Activated B cell treated with CpG ODN at 0.5 μM for 24 hours (primary cell): ENCODE data around the gene MYO1H. TPM values are rescaled to one million over a fixed set of nuclear protein-coding genes. Genes with fewer than 3 reads are reported as not detected.
"Not testable (repeated sequence)": the region's sequence is repeated elsewhere in the genome, so short reads cannot be mapped to it uniquely, and the experiment has no call there.

Experiments
- ATAC-seq: fragments of 200-7000 bp; cut with Tn5 transposase; one replicate; pipeline ENCODE4 v1.10.0; 2021; ENCODE audit warnings: low read depth, mild to moderate bottlenecking, moderate library complexity
- CTCF ChIA-PET: fragments of 350-600 bp; sonication (Branson Sonifier 250); formaldehyde crosslinking; loops from one replicate; lab custom pipeline; 2021; ENCODE audit warnings: antibody characterized with exemption; lab: Charles Lee
- POLR2A ChIA-PET: fragments of 350-600 bp; sonication (Branson Sonifier 250); formaldehyde crosslinking; loops from one replicate; lab custom pipeline; 2021; ENCODE audit warnings: antibody characterized with exemption; lab: Charles Lee
- DNase-seq: peaks from one replicate; pipeline ENCODE4 v3.0.0; 2022
- H3K27ac Mint-ChIP-seq: one replicate; pipeline ENCODE4 v1.8.0; 2020; ENCODE audit warnings: mixed read lengths
- H3K27me3 Mint-ChIP-seq: one replicate; pipeline ENCODE4 v1.8.0; 2021; ENCODE audit warnings: mixed read lengths
- H3K36me3 Mint-ChIP-seq: one replicate; pipeline ENCODE4 v1.8.0; 2021; ENCODE audit warnings: low read depth, mixed read lengths
- H3K4me1 Mint-ChIP-seq: one replicate; pipeline ENCODE4 v1.8.0; 2021; ENCODE audit warnings: mixed read lengths
- H3K4me3 Mint-ChIP-seq: one replicate; pipeline ENCODE4 v1.8.0; 2020; ENCODE audit warnings: mild to moderate bottlenecking, mixed read lengths
- H3K9me3 Mint-ChIP-seq: one replicate; pipeline ENCODE4 v1.8.0; 2020; ENCODE audit warnings: mixed read lengths
- intact Hi-C: fragments of 100-400 bp; cut with micrococcal nuclease; formaldehyde crosslinking; loops from one replicate; pipeline ENCODE4 v1.15.1; 2024
- total RNA-seq: library from RNA; stranded (reverse); gene quantifications from 2 replicates; pipeline ENCODE4 v1.2.3, GENCODE V29; 2022
- TF ChIP-seq, protein P1 (sequence below): fragments of 200-600 bp; IDR thresholded peaks from one replicate; pipeline ENCODE4 v1.8.0; 2022; ENCODE audit warnings: antibody characterized with exemption, mild to moderate bottlenecking

Gene MYO1H
- total RNA-seq, 1 donor from 2014 or later: not detected

DNA sequence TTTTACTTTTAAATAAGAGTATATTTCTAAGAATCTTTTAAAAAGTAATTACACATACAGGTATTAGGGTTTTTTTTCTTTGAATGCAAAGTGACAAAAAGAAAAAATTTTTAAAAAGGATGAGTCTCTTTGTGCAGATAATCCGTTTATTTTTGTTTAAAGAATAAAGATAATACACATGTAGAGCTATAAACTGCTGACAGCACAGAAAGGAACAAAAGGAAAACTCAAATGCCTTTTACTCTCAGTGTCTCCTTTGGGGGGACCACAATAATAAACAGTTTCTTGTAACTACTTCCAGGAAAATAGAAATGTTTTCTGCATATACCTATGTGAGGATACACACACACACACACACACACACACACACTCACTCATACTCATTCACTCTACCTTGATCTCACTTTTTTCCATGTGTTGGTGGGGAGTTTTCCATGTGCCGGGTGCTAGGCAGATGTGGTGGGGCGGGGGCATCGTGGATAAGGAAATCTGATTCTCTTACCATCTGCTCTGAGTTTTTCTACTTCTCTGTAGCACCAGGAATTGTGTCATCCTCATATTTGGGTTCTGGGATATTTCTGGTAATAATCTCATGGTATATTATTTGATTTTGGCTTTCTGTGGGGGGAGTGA is 71.3 kb downstream of the MYO1H start:
- Mint-ChIP-seq H3K36me3 (no peaks in the 10 kb centered on the region), H3K27me3 (peaks cover 26% of the 10 kb centered on the region), H3K27ac (no peak overlapping the region), H3K4me3 (no peak overlapping the region), H3K9me3 (peaks cover 3% of the 10 kb centered on the region), H3K4me1 (no peaks in the 10 kb centered on the region)
- ChIA-PET CTCF (interaction anchor here (1.6 kb wide), 1 partner anchor 9 kb away, joined by 5 read pairs; no protein-coding TSS in a partner anchor), POLR2A (no interaction called here)
- intact Hi-C loops: no loop called here
- no peak for ATAC-seq
- no peak for DNase-seq
- TF ChIP-seq, protein P1, sequence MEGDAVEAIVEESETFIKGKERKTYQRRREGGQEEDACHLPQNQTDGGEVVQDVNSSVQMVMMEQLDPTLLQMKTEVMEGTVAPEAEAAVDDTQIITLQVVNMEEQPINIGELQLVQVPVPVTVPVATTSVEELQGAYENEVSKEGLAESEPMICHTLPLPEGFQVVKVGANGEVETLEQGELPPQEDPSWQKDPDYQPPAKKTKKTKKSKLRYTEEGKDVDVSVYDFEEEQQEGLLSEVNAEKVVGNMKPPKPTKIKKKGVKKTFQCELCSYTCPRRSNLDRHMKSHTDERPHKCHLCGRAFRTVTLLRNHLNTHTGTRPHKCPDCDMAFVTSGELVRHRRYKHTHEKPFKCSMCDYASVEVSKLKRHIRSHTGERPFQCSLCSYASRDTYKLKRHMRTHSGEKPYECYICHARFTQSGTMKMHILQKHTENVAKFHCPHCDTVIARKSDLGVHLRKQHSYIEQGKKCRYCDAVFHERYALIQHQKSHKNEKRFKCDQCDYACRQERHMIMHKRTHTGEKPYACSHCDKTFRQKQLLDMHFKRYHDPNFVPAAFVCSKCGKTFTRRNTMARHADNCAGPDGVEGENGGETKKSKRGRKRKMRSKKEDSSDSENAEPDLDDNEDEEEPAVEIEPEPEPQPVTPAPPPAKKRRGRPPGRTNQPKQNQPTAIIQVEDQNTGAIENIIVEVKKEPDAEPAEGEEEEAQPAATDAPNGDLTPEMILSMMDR: no peak

GRCh38 chr12:109421355-109422087 is 73.8 kb downstream of the MYO1H start:
- Mint-ChIP-seq H3K9me3 (peaks cover 3% of the 10 kb centered on the region), H3K4me3 (no peak overlapping the region), H3K36me3 (no peaks in the 10 kb centered on the region), H3K4me1 (no peaks in the 10 kb centered on the region), H3K27ac (no peak overlapping the region), H3K27me3 (peaks cover 29% of the 10 kb centered on the region)
- DNase-seq: no peak
- intact Hi-C loops: no loop called here
- CTCF ChIA-PET: interaction anchor here (1.4 kb wide), 1 partner anchor 12 kb away, joined by 4 read pairs; no protein-coding TSS in a partner anchor
- TF ChIP-seq, protein P1: no peak
- POLR2A ChIA-PET: no interaction called here
- no peak for ATAC-seq

DNA sequence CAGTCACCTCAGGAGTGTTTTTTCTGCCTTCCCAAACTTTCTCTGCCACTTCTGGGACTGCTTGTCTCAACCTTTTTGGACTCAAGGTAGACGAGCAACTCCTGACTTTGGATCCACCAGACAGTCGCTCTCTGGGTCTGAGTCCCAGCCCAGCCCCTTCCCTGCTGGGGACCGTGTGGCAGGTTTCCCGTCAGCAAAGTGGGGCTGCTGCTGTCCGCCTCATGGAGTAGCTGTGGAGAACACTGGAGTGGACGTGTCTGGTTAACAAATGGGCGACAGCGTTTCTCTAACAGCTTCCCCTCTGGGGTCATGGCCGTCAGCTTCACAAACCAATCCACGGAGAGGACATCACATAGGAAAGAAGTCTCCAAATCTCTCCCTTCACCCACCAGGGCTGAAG is 74.6 kb downstream of the MYO1H start:
- H3K36me3 Mint-ChIP-seq: no peaks in the 10 kb centered on the region
- intact Hi-C loops: no loop called here
- no peaks in the 10 kb centered on the region for H3K4me1 Mint-ChIP-seq
- ATAC-seq: no peak
- ChIA-PET POLR2A (no interaction called here), CTCF (no interaction called here)
- no peak overlapping the region for H3K27ac Mint-ChIP-seq
- H3K27me3 Mint-ChIP-seq: peaks cover 29% of the 10 kb centered on the region
- H3K4me3 Mint-ChIP-seq: no peak overlapping the region
- peaks cover 3% of the 10 kb centered on the region for H3K9me3 Mint-ChIP-seq
- no peak for DNase-seq
- TF ChIP-seq, protein P1: no peak

DNA sequence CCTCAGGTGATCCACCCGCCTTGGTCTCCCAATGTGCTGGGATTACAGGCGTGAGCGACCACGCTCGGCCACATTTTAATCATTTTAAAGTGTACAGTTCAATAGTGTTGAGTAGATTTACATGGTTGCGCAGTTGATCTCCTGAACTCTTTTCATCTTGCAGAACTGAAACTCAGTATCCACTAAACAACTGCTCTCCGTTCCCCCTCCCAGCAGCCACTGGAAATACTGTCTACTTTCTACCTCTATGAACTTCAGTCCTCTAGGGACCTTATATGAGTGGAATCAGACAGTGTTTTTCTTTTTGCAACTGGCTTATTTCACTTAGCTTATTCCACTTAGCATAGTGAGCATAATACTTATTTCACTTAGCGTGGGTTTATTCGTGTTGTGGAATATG is 75.7 kb downstream of the MYO1H start:
- Mint-ChIP-seq H3K27me3 (peaks cover 28% of the 10 kb centered on the region), H3K27ac (no peak overlapping the region), H3K4me1 (no peaks in the 10 kb centered on the region), H3K36me3 (no peaks in the 10 kb centered on the region), H3K4me3 (no peak overlapping the region), H3K9me3 (peaks cover 3% of the 10 kb centered on the region)
- CTCF ChIA-PET: no interaction called here
- ATAC-seq (no peak), DNase-seq (no peak)
- intact Hi-C loops: no loop called here
- TF ChIP-seq, protein P1: no peak
- POLR2A ChIA-PET: no interaction called here

DNA sequence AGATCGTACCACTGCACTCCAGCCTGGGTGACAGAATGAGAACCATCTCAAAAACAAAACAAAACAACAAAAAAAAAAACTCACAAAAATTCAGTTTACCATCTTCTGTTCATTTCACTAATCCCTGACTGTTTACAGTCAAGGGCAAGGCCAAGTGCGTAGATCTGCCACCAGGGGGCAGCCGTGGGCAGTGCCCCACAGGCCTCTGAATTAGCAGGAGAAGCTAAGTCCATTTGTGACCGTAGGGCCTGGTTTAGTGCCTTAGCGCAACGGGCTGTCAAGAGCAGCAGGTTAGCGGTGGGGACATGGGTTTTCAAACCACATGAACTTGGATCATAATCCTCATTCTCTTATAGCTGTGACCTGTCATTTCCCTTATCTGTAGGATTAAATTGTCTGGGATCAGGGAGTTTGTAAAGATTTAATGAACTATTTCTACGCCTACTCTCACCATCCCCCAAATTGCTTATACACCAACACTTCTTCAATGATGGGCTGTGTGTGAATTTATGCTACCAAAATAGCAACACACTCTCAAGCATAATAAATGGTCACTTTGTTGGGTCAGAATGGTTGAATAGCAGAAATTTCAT is 80.4 kb downstream of the MYO1H start:
- intact Hi-C loops: loop anchor here (1.0 to 2.0 kb wide), 2 partner anchors 347 to 453 kb away; partner anchors contain the start of gene GLTP
- Mint-ChIP-seq H3K4me3 (no peak overlapping the region), H3K36me3 (no peaks in the 10 kb centered on the region), H3K27me3 (peaks cover 9% of the 10 kb centered on the region), H3K4me1 (peaks cover 6% of the 10 kb centered on the region), H3K27ac (no peak overlapping the region), H3K9me3 (no peaks in the 10 kb centered on the region)
- ATAC-seq: peak; percentile 85
- CTCF ChIA-PET: interaction anchor here (0.7 to 3.3 kb wide), 6 partner anchors 10 to 346 kb away, joined by 3 to 24 read pairs (median 5); no protein-coding TSS in a partner anchor
- DNase-seq: peak; percentile 52
- TF ChIP-seq, protein P1: peak; percentile 79
- POLR2A ChIA-PET: interaction anchor here (0.6 kb wide), 2 partner anchors 49 to 74 kb away, joined by 3 read pairs; partner anchors contain the start of genes KCTD10 and UBE3B

GRCh38 chr12:109428804-109429203 is 81.1 kb downstream of the MYO1H start:
- CTCF ChIA-PET: interaction anchor here (1.1 to 3.3 kb wide), 2 partner anchors 12 to 346 kb away, joined by 3 to 24 read pairs; no protein-coding TSS in a partner anchor
- H3K9me3 Mint-ChIP-seq, DNase-seq, H3K27me3 Mint-ChIP-seq, H3K36me3 Mint-ChIP-seq, H3K27ac Mint-ChIP-seq, POLR2A ChIA-PET, H3K4me3 Mint-ChIP-seq, ATAC-seq: not testable (repeated sequence)
- intact Hi-C loops: loop anchor here (1.0 to 2.0 kb wide), 2 partner anchors 346 to 452 kb away; partner anchors contain the start of gene GLTP
- peaks cover 11% of the 10 kb centered on the region for H3K4me1 Mint-ChIP-seq
